ENCODE measurements around the gene FSTL1. TPM values are rescaled to one million over a fixed set of nuclear protein-coding genes. Genes with fewer than 3 reads are reported as not detected.

Gene FSTL1
- total and polyA plus RNA-seq, 2 of the 8 experiments (the other 6 are each of a cell fraction or from before 2014, with no cell fraction given), result 158 to 516 TPM

- no peak for TF ChIP-seq EZH2 (IDR thresholded peaks at IDR 0.05; ENCODE audit: low read depth, low read length, severe bottlenecking)
These were observed 48.0 kb upstream of the FSTL1 start (continued) for GRCh38 chr3:120498556-120499346.
